Muscle of arm (tissue), 12 donors: ENCODE results near the gene WBP11. TPM values are rescaled to one million over a fixed set of nuclear protein-coding genes. Genes with fewer than 3 reads are reported as not detected.

Experiments used
- DNase-seq: peaks from one replicate; pipeline ENCODE4 v3.0.0-alpha.2; 2013
- polyA plus RNA-seq, 12 donors: library from polyadenylated mRNA; unstranded; fragments of 120-200 nt; gene quantifications; one replicate each; pipeline ENCODE4 v1.2.1, GENCODE V29; 2013; ENCODE audit not compliant: insufficient read length in 12 of 12

The WBP11 gene
- polyA plus RNA-seq, 12 donors = 57.7 to 87.1 (median 67.1) TPM; not detected in 1

GRCh38 chr12:14827043-14827442, 23.8 kb upstream of the WBP11 start:
- no peak for DNase-seq

- DNase-seq = no peak
These were observed 23.2 kb upstream of the WBP11 start for GRCh38 chr12:14826491-14826890.

DNA sequence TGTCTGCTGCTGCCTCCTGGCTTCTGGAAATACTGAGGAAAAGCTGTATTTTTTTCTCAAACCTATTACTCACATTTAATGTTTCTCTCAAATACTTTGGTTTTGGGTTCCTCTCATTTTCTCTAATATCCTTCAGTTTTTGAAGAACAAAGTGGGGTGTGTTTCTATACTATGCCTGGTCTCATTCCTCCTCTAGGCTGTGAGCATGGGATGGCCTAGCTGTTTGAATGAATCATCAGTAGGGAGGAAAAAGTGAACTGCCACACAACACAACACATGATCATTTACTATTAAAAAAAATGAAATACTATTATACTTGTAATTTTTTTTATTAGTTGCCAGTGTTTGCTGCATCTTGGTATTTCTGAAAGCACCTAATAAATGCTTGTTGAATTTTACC, 22.0 kb upstream of the WBP11 start:
- no peak for DNase-seq

DNA sequence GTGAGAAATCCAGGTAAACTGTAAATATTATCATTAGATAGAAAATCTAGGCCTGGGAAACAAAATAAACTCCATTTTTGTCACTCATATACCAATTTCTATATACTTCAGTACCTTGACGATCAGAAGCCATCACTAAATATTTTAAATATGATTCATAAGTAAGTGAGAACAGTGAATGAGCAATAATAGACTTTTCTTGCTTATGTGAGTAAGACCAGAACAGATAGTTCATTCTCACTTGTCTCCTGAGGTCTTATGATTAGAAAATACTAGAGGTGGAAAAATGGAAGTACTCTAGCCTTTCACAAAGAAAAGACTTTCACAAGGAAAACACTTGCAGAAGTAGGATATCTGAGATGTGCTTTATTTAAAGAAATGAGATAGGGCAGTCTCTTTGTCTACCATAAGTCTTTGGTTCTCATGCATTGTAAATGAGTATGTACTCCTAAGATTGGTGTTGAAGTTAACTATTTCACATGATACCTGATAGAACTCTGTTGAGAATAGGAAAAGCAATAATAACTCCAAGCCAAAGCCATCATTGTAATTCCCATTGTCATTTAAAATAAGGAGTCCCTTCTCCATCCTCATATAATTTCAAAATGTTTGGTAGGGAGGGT, 20.8 kb upstream of the WBP11 start:
- no peak for DNase-seq

GRCh38 chr12:14814014-14814413, 10.7 kb upstream of the WBP11 start, which contains the start of gene SMCO3:
Gene SMCO3, minus strand, starts transcription at chr12:14814182. Its CDS starts 7,502 bp downstream, at chr12:14806680.
- no peak for DNase-seq

- DNase-seq = no peak
These were observed 8.2 kb upstream of the WBP11 start for GRCh38 chr12:14811486-14811885.

DNA sequence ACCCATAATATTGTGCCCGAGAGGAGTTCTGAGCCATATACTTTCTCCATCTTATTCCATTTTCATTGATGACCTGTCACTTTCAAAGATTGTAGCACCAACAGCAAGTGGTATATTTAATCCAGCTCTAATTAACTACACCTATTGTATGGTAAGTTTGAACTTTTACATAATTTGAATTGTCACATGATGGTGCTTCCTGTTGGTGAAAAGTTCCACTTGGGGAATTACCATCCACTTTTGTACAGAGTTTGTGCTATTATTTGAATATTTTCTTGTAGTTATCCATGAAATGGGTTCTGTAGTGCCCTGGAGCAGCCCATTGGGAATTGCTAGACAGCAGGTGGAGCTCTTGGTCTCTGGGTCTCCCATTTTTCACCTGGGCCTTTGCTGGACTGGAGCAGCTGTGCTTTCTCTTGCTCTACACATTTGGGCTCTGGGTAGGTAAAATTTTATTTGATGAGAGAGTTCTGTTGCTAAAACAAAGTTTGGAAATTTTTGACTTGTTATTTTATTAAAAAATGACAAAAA, 7.7 kb upstream of the WBP11 start:
- no peak for DNase-seq

DNA sequence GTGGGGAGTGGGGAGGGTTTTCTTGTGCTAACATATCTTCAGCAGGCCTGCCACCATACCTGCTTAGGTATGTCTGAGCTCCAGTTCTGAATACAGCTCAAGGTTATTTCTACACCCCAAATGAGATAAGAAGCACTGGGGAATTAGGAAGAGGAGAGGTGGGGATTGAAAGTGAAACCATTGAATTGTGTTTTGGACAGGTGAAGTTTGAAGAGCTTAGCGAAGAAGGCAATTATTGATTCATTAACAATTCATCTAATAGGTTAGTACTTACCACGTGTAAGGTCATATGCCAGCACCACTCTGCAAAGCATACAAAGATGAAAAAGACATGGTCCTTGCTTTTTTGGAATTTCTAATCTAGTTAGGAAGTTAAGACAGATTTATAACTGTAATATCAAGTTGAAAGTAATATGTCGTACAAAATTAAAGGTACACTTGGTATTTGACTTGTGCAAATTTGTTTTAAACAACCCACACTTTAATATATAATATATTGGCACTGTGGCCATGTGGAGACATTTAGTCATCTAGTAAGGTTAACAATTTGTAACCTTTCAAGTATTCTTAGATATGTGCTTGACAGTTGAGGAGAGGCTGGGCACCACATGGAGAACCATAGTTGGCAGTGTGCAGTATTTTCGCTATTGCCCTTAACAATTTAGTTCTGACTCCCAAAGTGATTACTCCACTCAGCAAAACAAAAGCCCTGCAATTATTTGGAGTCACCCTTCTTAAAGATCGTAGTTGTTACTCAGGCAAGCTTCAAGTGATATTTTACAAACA, 7.1 kb upstream of the WBP11 start:
- DNase-seq = no peak

GRCh38 chr12:14803830-14804160, 517 bp upstream of the WBP11 start:
- no peak for DNase-seq

DNA sequence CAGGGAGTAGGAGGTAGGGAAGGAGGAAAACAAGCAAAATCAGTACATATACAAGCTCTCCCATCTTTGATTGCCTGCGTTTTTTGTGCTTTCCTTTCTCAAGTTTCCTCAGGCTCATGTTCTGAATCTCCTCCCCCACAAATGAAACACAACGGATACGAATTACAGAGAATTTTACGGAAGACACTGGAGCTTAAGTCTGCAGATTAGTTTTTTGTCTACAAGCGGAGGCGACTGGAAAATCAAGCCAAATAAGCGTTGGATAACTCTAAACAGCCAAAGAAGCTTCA, 612 bp downstream of the WBP11 start:
- no peak for DNase-seq

DNA sequence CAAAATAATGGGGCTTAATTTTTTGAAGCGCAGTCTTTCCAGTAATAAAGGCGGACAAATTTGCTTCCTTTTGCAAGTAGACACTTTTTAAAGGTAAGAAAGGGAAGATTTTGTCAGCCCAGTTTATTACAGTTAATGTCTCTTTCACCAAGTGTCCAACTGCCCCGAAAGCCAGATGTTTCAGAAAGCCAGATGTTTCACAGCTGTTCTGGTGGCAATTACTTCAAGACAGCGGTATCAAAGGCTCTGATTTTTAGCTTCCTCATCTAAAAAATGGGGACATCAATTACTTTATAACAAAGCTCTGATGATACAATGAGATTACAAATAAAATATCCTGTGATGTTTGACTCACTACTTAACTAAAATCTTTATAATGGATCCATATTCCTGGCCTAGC, 1.0 kb downstream of the WBP11 start:
- no peak for DNase-seq

DNA sequence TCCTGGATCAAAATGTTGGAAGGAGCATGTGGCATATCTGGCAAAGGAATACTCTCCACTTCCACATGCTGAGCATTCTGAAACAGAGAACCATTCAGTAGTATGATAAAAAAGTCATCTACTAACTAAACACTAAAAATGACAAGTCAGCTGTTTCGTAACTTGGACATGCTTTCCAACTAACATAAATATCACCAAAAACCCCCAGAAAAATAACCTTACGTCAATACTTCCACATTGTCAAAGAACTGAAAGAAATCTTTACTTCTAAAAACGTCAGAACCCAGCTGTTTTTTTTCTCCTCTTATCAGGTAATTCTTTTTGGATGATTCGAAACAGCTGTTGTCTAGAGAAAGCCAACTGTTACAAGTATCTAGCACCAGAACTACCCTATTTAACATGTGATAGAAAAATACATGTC, 8.2 kb downstream of the WBP11 start:
- DNase-seq = no peak

DNA sequence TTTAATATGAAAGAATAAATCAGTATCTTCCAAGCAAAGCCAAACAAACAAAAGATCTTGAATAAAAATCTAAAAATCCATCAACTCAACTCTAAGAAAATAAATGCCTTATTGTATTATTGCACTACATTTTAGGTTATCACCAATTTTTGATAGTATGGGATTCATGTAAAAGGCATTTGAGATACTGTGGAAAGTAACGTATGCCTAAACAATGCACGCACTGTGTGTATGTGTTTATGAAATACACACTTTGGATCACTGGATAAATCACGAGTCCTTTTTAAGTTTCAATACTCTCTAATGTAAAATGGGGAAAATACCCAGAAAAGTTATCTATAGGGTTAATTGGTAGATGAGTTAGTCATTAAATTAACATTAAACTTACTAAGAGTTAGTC, 17.7 kb downstream of the WBP11 start:
- no peak for DNase-seq

DNA sequence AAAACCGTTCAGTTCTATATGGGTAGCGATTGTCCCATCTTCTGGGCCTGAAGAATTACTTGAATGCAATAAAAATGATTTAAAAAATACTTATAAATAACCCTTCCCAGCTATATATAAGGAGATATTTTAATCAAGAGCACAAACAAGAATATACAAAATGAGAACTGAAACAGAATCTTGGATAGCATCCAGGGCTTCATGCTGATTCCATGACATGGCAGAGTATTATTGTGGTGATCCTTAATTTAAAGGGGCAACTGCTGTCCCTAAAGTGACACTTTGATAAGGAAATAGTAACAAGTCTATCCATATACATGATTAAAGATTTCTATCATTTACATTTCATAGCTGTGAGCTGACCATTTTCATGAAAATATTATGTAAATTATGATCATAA, 18.8 kb downstream of the WBP11 start:
- no peak for DNase-seq

DNA sequence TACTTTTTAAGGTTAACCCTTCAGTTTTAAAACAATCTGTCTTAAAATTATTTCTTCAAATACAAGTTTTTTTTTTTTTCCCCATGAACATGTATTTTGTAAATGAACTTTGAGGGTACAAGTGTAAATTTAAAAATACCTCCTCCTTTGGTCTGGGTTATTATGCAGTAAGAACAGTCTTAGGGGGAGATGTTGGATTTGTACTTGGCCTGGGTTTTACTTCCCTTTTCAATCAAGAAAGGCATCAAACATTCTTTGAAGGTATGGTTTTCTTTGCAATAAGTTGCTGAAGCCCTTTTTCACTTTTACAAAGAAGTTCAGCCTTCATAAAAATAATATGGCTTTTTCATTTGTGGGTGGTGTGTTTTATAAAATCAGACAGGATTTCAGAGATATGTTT, 20.5 kb downstream of the WBP11 start:
- DNase-seq = no peak

DNA sequence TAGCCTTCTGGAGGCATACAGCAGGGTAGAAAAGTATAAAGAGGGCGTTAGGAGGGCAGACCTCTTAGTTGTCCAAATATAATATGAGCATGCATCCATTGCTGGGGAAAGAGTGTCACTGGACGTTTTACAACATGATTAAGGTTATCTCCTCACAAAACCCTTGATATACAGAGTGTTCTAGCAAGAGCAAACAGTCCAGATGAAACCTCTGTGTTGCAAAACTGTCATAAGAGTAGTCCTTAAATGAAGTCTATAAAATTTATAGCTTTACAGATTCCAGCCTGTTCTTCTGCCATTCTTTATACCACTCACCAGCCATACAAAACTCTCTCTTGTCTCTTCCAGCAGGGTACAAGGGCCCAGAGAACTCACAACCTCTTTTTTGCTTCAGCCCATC, 21.7 kb downstream of the WBP11 start:
- no peak for DNase-seq

DNA sequence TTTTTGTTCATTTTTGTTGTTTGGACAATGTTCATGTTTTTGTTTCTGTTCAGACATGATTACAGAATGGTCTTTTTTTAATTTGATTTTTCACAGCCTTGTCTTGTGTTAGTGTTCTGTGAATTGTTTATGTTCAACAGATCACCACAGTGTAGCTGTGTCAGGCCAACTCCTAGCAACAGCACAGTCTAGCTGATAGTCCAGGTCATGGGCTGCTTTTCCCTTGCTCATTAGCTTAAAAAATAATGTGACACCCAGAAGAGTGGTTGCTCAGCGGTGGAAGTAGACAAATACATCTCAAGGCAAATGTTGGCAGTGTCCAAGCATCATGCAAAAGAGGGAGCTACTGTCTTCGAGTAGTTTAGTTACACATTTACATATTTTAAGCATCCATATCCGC, 22.4 kb downstream of the WBP11 start:
- no peak for DNase-seq

GRCh38 chr12:14779834-14780233, 23.4 kb downstream of the WBP11 start:
- DNase-seq = no peak

DNA sequence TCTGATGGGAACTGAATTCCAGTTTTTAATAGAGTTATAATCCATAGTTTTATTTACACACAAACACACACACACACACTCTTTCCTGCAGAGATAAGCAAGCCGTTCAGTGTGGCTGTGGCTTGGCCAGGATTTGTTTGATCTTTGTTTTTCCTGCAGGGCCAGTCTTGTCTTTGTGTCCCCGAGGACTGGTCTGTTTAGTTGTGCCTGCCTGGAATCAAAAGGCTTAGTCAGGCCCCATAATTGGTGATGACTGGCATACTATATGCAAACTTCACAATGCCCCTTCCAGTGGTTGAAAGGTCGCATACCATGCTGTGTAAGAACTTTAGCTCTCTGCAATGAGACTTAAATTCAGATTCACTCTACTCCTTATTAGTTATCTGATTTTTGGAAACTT, 26.0 kb downstream of the WBP11 start:
- no peak for DNase-seq

GRCh38 chr12:14776236-14776961, 26.9 kb downstream of the WBP11 start:
- DNase-seq = no peak

DNA sequence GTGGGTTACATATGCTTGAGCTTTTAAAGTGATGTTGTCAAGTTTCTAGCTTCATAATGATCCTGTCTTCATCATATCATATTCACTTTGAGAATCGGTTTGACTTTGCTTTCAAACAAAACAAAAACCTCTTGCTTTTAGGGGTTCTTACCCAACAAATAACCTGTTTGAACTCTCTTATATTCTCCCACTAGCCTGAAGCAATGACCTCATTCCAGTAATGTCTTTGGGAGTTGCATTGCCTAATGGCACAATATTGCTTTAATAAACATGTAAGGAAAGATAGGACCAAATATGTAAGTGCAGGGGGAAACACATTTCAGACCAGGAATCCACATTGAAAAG, 27.7 kb downstream of the WBP11 start:
- DNase-seq = no peak

DNA sequence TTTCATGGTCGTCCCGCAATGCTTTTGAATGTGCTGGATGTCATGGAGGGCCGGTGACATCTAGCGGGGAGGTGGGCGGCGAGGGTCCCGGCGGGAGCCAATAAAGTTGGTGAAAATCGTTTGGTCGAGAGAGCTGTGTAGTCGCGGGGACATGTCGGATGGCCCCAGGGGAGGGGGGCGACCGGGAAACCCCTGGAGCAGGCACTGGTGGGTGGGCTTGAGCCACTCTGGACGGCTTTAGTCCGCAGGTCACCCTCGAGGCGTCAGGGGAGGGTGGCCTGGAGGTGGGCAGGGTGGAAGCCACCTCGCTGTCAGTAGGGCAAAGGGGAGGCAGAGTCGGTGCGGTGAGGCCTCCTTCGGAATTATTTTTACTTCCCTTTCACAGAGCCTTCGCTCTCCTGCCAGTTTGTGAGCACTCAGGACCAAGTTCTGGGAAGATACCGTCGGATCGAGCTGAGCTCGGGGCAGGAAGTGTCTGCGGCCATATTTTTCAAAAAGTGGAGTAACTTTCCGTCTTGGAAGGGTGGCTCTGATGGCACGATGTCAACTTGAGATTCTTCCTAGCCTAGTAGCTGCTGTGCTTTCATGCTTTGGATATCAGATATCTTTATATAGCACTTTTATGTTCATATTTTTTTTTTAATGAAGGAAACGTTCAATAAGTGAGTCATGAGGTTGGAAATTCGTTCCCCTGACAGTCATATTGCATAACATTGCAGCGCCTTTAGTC, 28.2 kb downstream of the WBP11 start:
- peak; percentile 79 for DNase-seq
